Thyroid gland (tissue), 4 donors: ENCODE results near the gene NLK.

Experiments used
- POLR2A ChIP-seq, 2 donors: fragments of 450-650 bp; IDR thresholded peaks; one replicate each; pipeline ENCODE4 v1.6.1; 2017; ENCODE audit warnings: antibody characterized with exemption in 2 of 2, mild to moderate bottlenecking in 2 of 2, moderate library complexity in 1 of 2
- TF ChIP-seq, protein P1 (sequence below), 6 experiments: fragments of 200-600 bp in 3 of 6; fragments of 450-650 bp in 3 of 6; sonication (generic) in 3 of 6; IDR thresholded peaks; one replicate each; pipeline ENCODE4 v1.5.1; 2016 to 2019; ENCODE audit warnings: antibody characterized with exemption in 6 of 6, mild to moderate bottlenecking in 2 of 6, inconsistent platforms in 1 of 6, moderate library complexity in 1 of 6

DNA sequence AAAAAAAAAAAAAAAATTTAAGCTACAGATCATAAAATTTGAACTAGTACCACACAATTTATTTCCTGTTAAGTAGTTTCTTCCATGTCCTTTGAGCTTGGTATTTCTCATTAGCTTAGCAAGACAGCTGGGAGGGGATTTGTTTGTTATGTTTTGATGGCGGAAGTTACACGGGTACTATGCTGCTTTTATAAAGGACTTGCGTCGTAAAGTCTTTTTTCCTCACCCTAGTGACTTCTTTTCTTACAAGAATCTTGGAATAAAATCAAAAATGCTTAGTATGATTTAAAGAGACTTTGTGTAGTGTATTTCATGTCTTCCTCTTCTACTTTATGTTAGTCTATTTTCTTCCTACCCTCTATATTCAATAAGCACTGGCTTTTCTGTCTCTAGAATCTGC lies 89.1 kb downstream of the NLK start:
- no peak for TF ChIP-seq POLR2A (IDR thresholded peaks at IDR 0.05)
- TF ChIP-seq, protein P1, sequence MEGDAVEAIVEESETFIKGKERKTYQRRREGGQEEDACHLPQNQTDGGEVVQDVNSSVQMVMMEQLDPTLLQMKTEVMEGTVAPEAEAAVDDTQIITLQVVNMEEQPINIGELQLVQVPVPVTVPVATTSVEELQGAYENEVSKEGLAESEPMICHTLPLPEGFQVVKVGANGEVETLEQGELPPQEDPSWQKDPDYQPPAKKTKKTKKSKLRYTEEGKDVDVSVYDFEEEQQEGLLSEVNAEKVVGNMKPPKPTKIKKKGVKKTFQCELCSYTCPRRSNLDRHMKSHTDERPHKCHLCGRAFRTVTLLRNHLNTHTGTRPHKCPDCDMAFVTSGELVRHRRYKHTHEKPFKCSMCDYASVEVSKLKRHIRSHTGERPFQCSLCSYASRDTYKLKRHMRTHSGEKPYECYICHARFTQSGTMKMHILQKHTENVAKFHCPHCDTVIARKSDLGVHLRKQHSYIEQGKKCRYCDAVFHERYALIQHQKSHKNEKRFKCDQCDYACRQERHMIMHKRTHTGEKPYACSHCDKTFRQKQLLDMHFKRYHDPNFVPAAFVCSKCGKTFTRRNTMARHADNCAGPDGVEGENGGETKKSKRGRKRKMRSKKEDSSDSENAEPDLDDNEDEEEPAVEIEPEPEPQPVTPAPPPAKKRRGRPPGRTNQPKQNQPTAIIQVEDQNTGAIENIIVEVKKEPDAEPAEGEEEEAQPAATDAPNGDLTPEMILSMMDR (IDR thresholded peaks at IDR 0.05) = no peak
